HepG2 (cell line): ENCODE measurements around the gene C1RL. TPM values are rescaled to one million over a fixed set of nuclear protein-coding genes. Genes with fewer than 3 reads are reported as not detected.

ENCODE experiments used
- ATAC-seq: fragments of 200-7000 bp; cut with Tn5 transposase; 3 replicates; pipeline ENCODE4 v1.9.1; 2020; ENCODE audit warnings: mild to moderate bottlenecking, moderate library complexity
- BruUV-seq: library from RNA; stranded (reverse); fragments of 400-500 nt; replicated peaks from 2 replicates; lab custom pipeline; 2021; lab: Mats Ljungman, UMichigan
- CTCF ChIA-PET: fragments of 300-600 bp; formaldehyde crosslinking; extraction: SDS; loops from one replicate; lab custom pipeline; 2021; ENCODE audit warnings: low total read pairs, inconsistent platforms, low intra/inter-chr PET ratio; lab: Yijun Ruan, JAX
- POLR2A ChIA-PET: fragments of 350-600 bp; sonication (Branson Sonifier 250); formaldehyde crosslinking; loops from one replicate; lab custom pipeline; 2020; ENCODE audit warnings: antibody characterized with exemption, inconsistent platforms; lab: Yijun Ruan, JAX
- DNase-seq: peaks from one replicate; pipeline ENCODE4 v3.0.0-alpha.2; 2015; ENCODE audit warnings: low spot score
- FAIRE-seq: peaks from 3 replicates; lab custom pipeline; 2011; peaks lifted over from hg19 to GRCh38; lab: Jason Lieb, UNC
- H2AFZ ChIP-seq: one replicate; pipeline ENCODE4 v1.6.1; 2011; ENCODE audit warnings: low read length, inconsistent platforms
- H3K27ac ChIP-seq: fragments of 300-600 bp; 3 replicates; pipeline ENCODE4 v1.8.0; 2011; ENCODE audit warnings: mixed run types, mild to moderate bottlenecking, mixed read lengths, low read length, inconsistent platforms; ENCODE audit not compliant: insufficient read depth; ENCODE audit errors: extremely low read length
- H3K27me3 ChIP-seq, 2 experiments: fragments of 200-600 bp in 1 of 2; 2 replicates in 1 of 2; 3 replicates in 1 of 2; pipeline versions ENCODE4 v1.6.0 to v1.8.0; 2011; ENCODE audit warnings: low read length in 2 of 2, mild to moderate bottlenecking in 2 of 2, moderate library complexity in 2 of 2, inconsistent platforms in 1 of 2; ENCODE audit not compliant: insufficient read depth in 2 of 2, control insufficient read depth in 1 of 2
- H3K36me3 ChIP-seq, 2 experiments: fragments of 200-600 bp in 1 of 2; replicated peaks in 1 of 2; 2 replicates in 1 of 2; 3 replicates in 1 of 2; pipeline versions ENCODE4 v1.5.1 to v1.8.0; 2011; ENCODE audit warnings: low read length in 2 of 2, inconsistent platforms in 1 of 2; ENCODE audit not compliant: insufficient read depth in 2 of 2, control insufficient read depth in 1 of 2
- H3K4me1 ChIP-seq: 2 replicates; pipeline ENCODE4 v1.5.1; 2012; ENCODE audit warnings: low read length, inconsistent platforms; ENCODE audit not compliant: insufficient read depth
- H3K4me2 ChIP-seq: 2 replicates; pipeline ENCODE4 v1.6.0; 2011; ENCODE audit warnings: low read depth, low read length, inconsistent platforms
- H3K4me3 ChIP-seq, 3 experiments: fragments of 200-600 bp in 1 of 3; sonication (generic), shearing (Covaris generic) in 1 of 3; replicated peaks in 1 of 3; 2 replicates each; pipeline ENCODE4 v1.5.1; 2011 to 2016; ENCODE audit warnings: low read length in 3 of 3, inconsistent platforms in 2 of 3, low read depth in 2 of 3, mild to moderate bottlenecking in 2 of 3, control low read depth in 1 of 3, mixed read lengths in 1 of 3; ENCODE audit not compliant: insufficient read depth in 1 of 3
- H3K79me2 ChIP-seq: one replicate; pipeline ENCODE4 v1.6.1; 2011; ENCODE audit warnings: low read length, inconsistent platforms; ENCODE audit not compliant: insufficient read depth
- H3K9ac ChIP-seq: 2 replicates; pipeline ENCODE4 v1.6.0; 2011; ENCODE audit warnings: mild to moderate bottlenecking, low read depth, low read length, inconsistent platforms; ENCODE audit not compliant: insufficient read depth
- H3K9me3 ChIP-seq: 2 replicates; pipeline ENCODE4 v1.5.1; 2012; ENCODE audit warnings: mild to moderate bottlenecking, low read length
- H4K20me1 ChIP-seq: 2 replicates; pipeline ENCODE4 v1.6.0; 2011; ENCODE audit warnings: inconsistent platforms, mild to moderate bottlenecking, low read length, moderate library complexity; ENCODE audit not compliant: insufficient read depth
- KDM5A ChIP-seq: fragments of 200-600 bp; sonication (generic); IDR thresholded peaks from 2 replicates; pipeline ENCODE4 v1.7.0; 2018; ENCODE audit warnings: antibody characterized with exemption, mild to moderate bottlenecking, low read length, borderline replicate concordance
- RAD21 ChIP-seq: fragments of 450-650 bp; formaldehyde crosslinking; IDR thresholded peaks from 2 replicates; pipeline ENCODE4 v1.5.0; 2020; ENCODE audit warnings: mild to moderate bottlenecking
- SMC3 ChIP-seq: IDR thresholded peaks from 2 replicates; pipeline ENCODE4 v1.6.1; 2011; ENCODE audit warnings: low read length, improper control_type of control experiment
- STAG1 ChIP-seq: sonication (generic); formaldehyde crosslinking; IDR thresholded peaks from 2 replicates; pipeline ENCODE4 v1.4.0; 2020; ENCODE audit warnings: missing genetic modification reagents
- THYN1 ChIP-seq: sonication (generic); formaldehyde crosslinking; IDR thresholded peaks from 2 replicates; pipeline ENCODE4 v1.8.1; 2023; ENCODE audit warnings: low read depth, mild to moderate bottlenecking, moderate library complexity, missing genetic modification reagents, borderline replicate concordance
- U2AF2 ChIP-seq: fragments of 200-400 bp; formaldehyde crosslinking; IDR thresholded peaks from 2 replicates; pipeline ENCODE4 v1.6.1; 2017; ENCODE audit warnings: low read depth, mild to moderate bottlenecking, low read length
- XRCC5 ChIP-seq: fragments of 200-400 bp; formaldehyde crosslinking; optimal IDR thresholded peaks from 2 replicates; pipeline ENCODE3; 2017; ENCODE audit warnings: mild to moderate bottlenecking, low read length
- ZFP36 ChIP-seq: fragments of 150-350 bp; IDR thresholded peaks from 2 replicates; pipeline ENCODE4 v1.6.1; 2018; ENCODE audit warnings: borderline replicate concordance, low read length, low read depth; ENCODE audit not compliant: partially characterized antibody
- WGBS: methylation state at CpG from one replicate; pipeline ENCODE4 v1.1.6; 2017; ENCODE audit warnings: low lambda C conversion rate; 5-methylcytosine and 5-hydroxymethylcytosine counted together
- in situ Hi-C: cut with HindIII; loops from 2 replicates; pipeline ENCODE4 v1.10.0; 2017; ENCODE audit warnings: low pct_unique_long_range_greater_than_20kb; ENCODE audit not compliant: extremely low pct_ligation_motif_present
- intact Hi-C: fragments of 100-400 bp; cut with micrococcal nuclease; formaldehyde crosslinking; loops from one replicate; pipeline ENCODE4 v1.10.0; 2022; ENCODE audit not compliant: unreplicated experiment
- polyA plus RNA-seq, 8 experiments: library from polyadenylated mRNA; depleted of rRNA in 3 of 8; stranded (reverse) in 7 of 8; unstranded in 1 of 8; fragments of >200 nt; fragmentation: Illumina TruSeq in 4 of 8; extraction: Trizol in 4 of 8; gene quantifications; 2 replicates each; pipeline versions ENCODE4 v1.2.1 to v1.2.3, GENCODE V29; 2011 to 2016; ENCODE audit warnings: low read depth in 4 of 8, missing spikeins in 1 of 8, mixed read lengths in 1 of 8; ENCODE audit not compliant: insufficient read depth in 1 of 8
- total RNA-seq, 5 experiments: library from RNA; depleted of rRNA; stranded (reverse); fragments of >200 nt; fragmentation: Illumina TruSeq; extraction: Trizol; gene quantifications; 2 replicates each; pipeline ENCODE4 v1.2.3, GENCODE V29; 2016; ENCODE audit warnings: low read depth in 1 of 5
- TF ChIP-seq, protein P1 (sequence below): sonication (generic); formaldehyde crosslinking; IDR thresholded peaks from 2 replicates; pipeline ENCODE4 v1.5.0; 2020; ENCODE audit warnings: mild to moderate bottlenecking, missing genetic modification reagents, moderate library complexity

Gene C1RL
- total and polyA plus RNA-seq, 2 of the 13 experiments (the other 11 are each of a cell fraction or from before 2014, with no cell fraction given): 28.9 to 53.1 TPM

GRCh38 chr12:7142056-7142644 is 33.1 kb upstream of the C1RL start:
- POLR2A ChIA-PET: interaction anchor here (1.4 kb wide), 1 partner anchor 14 kb away, joined by 3 read pairs; the partner anchor contains the start of gene RBP5
- WGBS: 86% methylated on average over 4 of the region's 5 CpGs
- H3K4me1 ChIP-seq: no peaks in the 10 kb centered on the region; the same call in 1 of the 2 replicates

More at GRCh38 chr12:7142056-7142644, 33.1 kb upstream of the C1RL start:
- H3K9ac ChIP-seq: no peak overlapping the region
- BruUV-seq: no TSS peak
- TF ChIP-seq KDM5A (no peak), ZFP36 (no peak), STAG1 (CRISPR knock-in tag) (peak; percentile 45; the same call in 1 of the 2 replicates), THYN1 (no peak), SMC3 (peak; percentile 63), U2AF2 (no peak), RAD21 (CRISPR knock-in tag) (0 out of 2 replicates have a peak, but pooled peaks have one; percentile 20), XRCC5 (peak; percentile 34)
- TF ChIP-seq, protein P1, sequence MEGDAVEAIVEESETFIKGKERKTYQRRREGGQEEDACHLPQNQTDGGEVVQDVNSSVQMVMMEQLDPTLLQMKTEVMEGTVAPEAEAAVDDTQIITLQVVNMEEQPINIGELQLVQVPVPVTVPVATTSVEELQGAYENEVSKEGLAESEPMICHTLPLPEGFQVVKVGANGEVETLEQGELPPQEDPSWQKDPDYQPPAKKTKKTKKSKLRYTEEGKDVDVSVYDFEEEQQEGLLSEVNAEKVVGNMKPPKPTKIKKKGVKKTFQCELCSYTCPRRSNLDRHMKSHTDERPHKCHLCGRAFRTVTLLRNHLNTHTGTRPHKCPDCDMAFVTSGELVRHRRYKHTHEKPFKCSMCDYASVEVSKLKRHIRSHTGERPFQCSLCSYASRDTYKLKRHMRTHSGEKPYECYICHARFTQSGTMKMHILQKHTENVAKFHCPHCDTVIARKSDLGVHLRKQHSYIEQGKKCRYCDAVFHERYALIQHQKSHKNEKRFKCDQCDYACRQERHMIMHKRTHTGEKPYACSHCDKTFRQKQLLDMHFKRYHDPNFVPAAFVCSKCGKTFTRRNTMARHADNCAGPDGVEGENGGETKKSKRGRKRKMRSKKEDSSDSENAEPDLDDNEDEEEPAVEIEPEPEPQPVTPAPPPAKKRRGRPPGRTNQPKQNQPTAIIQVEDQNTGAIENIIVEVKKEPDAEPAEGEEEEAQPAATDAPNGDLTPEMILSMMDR (CRISPR knock-in tag): peak; percentile 80
- DNase-seq: peak; percentile 41
- CTCF ChIA-PET: interaction anchor here (0.7 to 2.7 kb wide), 4 partner anchors 14 to 497 kb away, joined by 3 to 16 read pairs (median 3); no protein-coding TSS in a partner anchor
- H3K27me3 ChIP-seq: no peaks in the 10 kb centered on the region
- H3K9me3 ChIP-seq: no peaks in the 10 kb centered on the region
- peaks cover 16 to 61% of the 10 kb centered on the region in 2 experiments for H3K36me3 ChIP-seq
- peak; percentile 4 for FAIRE-seq
- intact Hi-C loops: no loop called here
- in situ Hi-C loops: no loop called here
- no peak overlapping the region for H3K4me2 ChIP-seq
- no peaks in the 10 kb centered on the region for H3K79me2 ChIP-seq
- peak; percentile 87 for ATAC-seq
- no peak overlapping the region for H2AFZ ChIP-seq
- H3K27ac ChIP-seq: no peak overlapping the region
- no peaks in the 10 kb centered on the region for H4K20me1 ChIP-seq
- no peak overlapping the region for H3K4me3 ChIP-seq
